Effector CD8-positive, alpha-beta T cell (primary cell): ENCODE data around the gene LETMD1.
A peak's percentile ranks its signal among the peaks of the same experiment; 100 is the strongest.

ENCODE experiments used
- DNase-seq: peaks from one replicate; lab custom pipeline; 2025; lab: John Stamatoyannopoulos, UW

The LETMD1 gene

DNA sequence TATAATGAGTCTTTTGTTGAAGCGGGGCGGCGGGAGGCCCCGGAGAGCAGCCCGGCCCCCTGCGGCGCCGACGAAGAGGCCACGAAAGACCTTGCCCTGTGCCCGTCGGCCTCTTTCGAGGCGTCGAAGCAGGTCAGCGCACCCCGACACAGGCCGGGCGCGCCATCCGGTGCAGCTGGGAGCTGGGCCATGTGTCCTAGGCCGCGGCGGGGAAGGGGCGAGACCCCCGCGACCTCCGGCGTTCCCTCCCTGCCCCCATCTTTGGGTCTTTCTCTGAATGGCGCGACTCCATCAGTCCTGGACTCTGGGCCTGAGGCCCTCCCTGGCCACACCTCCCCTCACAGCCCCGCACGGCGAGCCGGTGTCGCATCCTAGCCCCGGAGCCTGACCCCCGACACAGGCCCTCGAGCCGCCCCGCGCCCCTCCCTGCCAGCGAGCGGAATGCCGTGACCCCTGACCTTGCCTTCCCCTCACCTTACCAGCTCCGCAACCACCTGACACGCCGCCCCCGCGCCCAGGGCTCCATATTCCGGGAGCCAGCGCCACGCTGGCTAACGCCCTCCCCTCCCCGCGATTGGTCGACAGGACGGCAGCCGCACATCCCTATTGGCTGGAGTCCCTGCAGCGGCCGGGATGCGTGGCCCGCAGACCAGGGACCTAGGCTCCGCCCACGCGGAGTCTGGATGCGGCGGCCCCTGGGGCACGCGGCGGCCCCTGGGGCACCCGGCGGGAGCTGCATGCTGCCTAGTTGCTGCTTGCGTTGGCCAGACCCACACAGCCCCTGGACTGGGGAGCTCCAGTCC is 22.1 kb upstream of the LETMD1 start, which contains the start of gene SLC11A2:
TSS of gene SLC11A2 (minus strand) at position 549 of the 803 bp plus-strand sequence. CDS start 15,656 bp downstream, outside the sequence.
- DNase-seq, result peak; percentile 86

DNA sequence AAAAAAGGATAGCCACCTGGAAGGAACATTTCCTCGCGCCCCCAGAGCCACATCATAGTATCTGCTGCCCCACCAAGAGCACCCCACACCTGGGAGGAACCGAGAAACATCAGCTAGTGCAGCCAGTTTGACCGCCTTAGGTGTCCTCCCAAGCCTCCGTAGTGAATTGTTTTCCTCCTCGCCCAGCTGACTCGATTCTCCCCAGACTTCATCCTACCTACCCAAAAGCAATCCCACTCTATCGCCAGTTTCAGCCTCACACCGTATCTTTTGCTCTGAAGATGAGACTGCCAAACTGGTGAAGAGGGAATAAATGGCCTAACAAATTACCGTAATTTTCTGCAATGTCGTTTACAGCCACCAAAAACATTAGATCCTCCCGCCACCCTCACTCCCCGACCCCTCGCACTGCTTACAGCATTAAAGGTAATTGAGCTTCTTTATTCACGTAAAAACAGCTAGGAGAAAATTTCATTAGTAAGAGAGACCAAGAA is 20.7 kb upstream of the LETMD1 start:
- no peak for DNase-seq

DNA sequence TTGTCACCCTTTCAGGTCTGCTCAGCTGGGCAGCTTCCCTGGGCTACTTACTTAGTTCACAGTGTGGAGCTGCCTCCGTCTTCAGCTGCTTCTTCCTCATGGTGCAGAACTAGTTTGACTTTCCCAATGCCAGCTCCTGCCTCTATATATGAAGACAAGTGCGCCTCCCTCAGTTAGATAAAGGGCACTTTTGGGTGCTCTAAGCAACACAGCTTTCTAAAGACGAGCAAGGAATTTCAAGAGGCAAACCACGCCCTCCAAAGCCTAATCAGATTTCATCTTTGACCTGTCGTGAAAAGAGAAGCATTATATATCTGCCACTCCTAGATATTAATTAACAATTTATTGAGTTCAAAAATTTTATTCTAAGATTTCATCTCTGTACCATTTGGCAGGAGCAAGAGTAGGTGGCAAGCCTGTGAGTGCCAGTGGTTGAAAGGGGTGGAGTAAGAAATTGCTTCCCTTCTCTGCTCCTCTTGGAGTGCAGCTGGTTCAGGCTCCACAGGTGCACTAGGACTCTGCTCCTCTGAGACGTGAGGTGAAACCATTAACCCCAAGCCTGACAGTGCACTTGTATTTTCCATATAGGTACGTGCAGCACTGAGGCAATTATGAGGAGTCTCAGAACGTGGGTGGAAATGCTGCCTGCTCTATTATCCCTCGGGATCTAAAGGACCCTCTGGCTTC is 19.9 kb upstream of the LETMD1 start:
- DNase-seq, result no peak

DNA sequence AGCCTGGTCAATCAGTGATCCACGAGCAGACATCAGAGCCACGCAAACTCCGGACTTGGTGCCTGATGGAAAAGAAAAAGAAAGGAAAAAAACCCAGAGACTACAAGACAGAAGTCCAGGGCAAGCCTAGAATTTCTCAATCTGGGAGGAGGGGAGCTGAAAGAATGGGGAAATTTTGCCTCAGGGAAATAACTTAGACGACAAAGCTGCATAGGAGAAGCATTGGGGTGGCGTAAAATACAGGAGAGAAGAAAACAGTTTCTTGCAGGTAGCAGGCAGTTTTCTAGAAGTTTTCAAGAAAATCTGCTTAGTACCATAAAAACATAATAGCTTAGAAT is 19.3 kb upstream of the LETMD1 start:
- DNase-seq, result no peak

DNA sequence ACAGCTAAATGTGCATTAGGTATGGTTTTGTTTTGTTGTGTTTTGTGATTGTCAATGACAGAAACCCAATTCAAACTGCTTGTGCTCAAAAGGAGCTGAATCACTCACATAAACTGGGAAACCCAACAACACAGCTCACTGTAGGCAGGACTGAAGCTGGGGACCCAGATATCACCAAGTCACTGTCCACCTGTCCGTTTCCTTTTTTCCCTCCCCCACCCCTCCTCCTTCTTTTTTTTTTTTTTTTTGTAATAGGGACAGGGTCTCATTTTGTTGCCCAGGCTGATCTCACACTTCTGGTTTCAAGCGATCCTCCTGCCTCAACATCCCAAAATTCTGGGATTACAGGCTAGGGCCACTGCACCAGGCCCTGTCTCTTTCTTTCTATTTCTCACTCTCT is 15.1 kb upstream of the LETMD1 start:
- DNase-seq, result no peak

DNA sequence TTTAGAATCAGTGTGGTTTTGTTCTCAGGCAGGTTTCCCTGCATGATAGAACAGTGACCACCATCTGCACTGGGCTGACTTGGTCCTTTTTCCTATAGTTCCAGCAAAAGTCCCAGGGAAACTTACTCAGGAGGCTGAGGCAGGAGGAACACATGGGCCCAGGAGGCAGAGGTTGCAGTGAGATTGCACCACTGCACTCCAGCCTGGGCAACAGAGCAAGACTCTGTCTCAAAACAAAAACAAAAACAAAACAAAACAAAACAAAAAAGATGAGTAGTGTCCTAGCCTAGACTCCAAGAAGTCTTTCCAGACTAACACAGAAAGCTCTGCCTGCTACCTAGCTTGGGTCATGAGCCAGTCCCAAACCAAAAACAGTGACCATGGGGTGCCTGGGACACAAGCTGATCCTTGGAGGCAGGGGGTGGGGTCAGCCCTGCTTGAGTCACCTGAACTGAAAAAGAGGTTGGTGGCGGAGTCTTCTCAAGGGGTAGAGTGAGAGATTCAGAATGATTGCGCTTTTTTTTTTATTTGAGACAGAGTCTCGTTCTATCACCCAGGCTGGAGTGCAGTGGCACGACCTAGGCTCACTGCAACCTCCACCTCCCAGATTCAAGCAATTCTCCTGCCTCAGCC is 14.6 kb upstream of the LETMD1 start:
- DNase-seq, result no peak

DNA sequence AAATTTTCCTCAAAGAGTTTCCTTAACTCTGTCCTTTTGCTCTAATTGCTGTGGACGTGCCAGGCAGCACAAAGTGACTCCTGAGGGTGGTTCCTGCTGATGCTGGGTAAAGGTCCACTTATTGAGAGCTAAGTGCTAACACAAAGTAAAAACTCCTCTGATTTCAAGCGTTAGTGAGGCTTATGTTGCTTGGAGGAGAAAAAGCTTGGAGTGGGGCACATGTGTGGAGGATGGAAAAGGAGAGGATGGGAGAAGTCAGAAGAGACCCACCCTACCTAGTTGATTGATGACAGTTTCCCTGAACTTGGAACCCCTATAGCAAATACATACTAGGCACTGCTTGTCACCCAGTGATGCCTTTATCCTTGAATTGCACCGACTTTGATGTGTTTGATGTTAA is 11.8 kb upstream of the LETMD1 start:
- no peak for DNase-seq

DNA sequence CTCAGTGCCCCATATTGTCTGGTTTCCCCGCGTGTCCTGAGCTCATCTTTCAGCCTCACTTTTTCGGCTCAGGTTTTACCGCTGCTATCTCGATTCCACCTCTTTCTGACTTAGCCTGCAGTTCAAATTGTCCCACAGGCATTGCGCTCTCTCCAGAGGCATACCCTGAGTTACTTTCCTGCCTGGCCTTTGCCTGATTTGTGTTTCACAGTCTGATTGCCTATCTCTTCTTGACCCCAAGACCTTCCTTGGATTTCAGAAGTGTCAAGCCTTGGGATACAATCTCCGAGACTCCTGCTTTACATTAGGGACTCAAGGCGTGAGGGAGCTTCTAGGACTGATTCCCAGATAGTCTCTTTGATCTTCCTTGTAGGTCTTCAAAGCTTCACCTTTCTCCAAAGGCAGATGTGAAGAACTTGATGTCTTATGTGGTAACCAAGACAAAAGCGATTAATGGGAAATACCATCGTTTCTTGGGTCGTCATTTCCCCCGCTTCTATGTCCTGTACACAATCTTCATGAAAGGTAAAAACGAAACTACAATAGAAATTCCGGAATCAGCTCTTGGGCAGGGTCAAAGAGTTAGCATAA is 629 bp downstream of the LETMD1 start:
- no peak for DNase-seq

DNA sequence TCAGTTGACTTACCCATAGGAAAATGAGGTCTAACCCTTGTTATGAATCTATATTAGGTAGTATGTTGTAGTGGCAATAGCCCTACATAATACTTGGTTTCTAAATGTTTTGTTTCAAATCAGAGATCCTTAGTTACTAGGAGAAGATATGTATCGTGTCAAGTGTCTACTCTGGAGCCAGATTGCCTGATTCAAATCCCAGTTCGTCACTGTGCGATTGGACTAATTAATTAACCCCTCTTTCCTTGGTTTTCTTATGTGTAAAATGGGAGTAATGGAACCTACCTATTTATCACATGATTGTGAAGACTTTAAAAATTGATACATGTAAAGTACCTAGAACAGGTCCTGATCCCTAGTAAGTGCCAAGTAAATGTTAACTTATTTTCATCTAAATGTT is 1.4 kb downstream of the LETMD1 start:
- no peak for DNase-seq

DNA sequence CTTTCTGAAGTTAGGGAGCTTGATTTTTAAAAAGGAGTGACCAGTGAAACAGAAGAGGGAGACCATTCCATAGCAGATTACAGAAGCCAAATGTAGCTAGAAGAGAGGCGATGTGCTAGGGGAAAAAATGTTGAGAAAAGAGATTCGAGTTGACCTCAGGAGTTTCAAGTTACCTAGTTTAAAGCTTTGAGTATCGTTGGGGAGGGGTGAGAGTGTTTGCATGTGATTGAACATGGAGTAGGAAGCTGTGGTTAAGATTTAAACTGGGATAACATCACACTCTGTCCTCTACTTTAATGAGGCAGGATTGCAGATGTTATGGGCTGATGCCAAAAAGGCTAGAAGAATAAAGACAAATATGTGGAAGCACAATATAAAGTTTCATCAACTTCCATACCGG is 3.7 kb downstream of the LETMD1 start:
- DNase-seq, result no peak

DNA sequence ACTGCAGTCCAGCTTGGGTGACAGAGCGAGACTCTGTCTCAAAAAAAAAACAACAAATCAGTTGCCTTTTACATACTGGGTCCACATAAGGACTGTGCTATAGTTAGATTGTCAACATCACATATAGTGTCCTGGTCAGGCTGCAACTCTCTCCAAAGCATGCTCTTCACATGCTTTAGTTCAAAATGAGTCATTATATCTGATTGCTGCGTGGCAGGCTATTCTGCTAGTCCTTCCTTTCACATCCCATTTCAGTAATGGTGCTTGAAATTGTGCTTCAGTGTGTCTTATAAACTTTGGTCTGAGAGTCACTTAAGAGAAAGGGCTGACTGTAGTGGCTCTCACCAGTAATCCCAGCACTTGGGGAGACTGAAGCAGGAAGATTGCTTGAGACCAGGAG is 6.9 kb downstream of the LETMD1 start:
- DNase-seq, result no peak

DNA sequence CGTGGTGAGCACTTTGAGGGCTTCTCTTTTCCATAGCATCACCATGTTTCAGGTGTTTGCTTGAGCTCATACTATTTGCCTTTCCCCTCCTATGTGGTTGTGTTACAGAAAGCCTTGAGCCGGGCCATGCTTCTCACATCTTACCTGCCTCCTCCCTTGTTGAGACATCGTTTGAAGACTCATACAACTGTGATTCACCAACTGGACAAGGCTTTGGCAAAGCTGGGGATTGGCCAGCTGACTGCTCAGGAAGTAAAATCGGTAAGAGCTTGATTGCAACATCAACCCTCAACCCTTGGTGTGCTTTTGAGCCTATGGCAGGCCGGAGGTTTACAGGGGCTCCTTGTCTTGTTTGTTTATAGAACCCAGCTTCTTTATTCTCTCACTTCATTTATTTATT is 8.1 kb downstream of the LETMD1 start:
- no peak for DNase-seq

DNA sequence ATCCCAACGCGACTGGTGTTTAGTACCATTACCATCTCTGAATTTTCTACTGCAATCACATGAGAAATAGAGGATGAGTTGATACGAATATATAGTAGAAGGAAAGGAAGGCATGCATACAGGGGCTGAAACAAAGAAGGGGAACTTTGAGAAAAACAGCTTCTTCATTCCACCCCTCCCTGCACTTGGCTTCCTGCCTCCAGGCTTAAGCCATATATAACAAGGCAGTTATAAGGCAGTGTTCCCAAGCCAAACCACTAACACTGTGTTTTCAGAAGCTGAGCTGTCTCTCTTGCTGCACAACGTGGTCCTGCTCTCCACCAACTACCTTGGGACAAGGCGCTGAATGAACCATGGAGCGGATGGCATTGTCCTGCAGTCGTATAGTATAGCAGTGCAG is 11.0 kb downstream of the LETMD1 start:
- no peak for DNase-seq

DNA sequence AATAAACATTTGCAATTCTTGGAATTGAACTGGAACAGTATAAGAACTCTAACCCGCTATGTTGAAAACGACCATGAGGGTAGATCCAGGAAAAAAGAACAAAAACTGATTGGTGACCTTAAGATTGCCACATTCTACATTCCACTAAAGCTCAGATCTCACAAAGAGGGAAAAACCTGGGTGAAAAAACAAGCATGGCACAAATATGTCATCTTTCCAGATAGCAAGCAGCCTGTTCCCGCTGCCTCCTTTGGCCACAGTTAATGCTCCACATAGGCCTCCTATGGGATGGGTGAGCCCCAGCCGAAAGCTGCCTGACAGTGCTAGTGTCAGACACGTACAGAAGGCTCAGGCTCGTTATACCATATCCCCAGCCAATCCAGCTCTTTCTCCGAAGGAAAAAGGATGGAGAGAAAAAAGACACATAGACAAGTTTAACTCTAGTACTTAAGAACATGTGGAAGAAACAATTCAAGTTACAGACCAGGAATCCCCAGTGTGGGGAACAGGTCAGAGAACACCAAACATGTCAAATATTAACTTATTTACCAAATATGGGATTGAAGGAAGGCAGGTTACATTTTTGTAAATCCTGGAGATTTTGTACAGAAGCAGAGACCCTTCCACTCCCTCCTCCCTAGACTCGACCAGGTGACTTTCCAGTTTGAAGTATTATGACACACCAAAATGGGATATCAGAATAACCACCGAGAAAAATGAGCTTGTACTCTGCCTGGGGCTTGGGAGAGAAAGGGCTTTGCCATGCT is 14.7 kb downstream of the LETMD1 start:
- no peak for DNase-seq

DNA sequence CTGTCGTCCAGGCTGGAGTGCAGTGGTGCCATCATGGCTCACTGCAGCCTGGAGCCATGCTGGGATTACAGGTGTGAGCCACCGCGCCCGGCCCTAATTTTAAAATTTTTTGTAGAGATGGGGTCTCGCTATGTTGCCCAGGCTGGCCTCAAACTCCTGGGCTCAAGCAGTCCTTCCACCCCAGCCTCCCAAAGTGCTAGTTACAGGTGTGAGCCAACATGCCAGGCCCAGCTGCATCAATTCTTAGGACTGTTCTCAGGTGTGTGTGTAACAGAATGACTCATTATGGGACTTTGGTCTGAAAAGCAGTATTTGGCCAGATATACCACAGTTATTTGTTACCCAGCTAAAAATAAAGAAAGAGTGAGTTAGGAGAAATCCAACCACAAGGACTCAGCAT is 17.4 kb downstream of the LETMD1 start:
- DNase-seq, result no peak

DNA sequence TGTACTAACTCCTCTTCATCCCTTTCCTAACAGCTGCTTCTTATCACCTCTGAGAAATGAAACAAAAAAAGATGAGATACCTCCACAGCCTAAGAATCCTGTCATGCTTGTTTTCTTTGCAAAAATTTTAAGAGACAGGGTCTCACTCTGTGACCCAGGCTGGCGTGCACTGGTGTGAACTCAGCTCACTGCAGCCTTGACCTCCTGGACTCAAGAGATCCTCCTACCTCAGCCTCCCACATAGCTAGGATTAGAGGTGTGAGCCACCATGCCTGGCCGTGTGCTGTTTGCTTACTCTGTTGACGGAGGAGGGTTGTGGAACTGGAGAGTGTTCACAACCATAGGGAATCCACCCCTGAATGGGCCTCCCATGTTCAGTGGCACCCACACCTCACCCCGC is 19.1 kb downstream of the LETMD1 start:
- DNase-seq, result no peak

DNA sequence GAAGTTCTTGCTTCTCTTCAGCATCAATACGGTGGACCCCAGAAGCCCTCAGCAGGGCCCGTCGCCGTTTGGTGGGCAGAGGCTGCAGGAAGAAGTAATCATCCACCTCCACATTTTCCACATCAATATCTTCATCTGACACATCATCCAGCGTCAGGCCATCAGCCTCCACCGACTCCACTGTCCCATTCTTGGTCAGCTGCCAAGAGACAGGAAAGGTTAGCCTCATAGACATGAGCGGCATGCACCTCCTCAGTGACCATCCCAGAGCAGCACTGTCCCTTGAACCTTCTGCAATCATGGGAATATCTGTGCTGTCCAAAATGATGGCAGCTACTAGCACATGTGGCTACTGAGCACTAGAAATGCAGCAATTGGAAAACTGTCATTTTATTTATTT is 19.6 kb downstream of the LETMD1 start:
- no peak for DNase-seq

DNA sequence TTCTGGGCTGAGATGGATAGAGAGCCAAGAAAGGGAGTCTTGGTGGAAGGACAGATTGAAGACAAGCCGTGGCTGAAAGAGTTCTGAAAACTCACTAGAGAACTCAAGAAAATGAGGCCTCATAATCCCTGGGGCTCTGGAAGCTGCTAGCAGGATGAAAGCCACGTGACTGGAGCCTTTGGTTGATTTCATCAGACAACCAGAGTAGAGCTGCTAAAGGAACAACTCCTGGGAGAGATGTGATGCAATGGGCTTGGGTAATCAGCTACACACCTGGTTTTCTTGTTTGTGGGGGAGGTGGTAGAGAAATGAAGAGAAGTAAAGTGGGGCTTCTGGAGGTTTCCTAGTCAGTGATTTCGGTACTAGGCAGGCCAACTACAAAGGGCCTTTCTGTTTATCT is 21.9 kb downstream of the LETMD1 start:
- DNase-seq, result no peak

DNA sequence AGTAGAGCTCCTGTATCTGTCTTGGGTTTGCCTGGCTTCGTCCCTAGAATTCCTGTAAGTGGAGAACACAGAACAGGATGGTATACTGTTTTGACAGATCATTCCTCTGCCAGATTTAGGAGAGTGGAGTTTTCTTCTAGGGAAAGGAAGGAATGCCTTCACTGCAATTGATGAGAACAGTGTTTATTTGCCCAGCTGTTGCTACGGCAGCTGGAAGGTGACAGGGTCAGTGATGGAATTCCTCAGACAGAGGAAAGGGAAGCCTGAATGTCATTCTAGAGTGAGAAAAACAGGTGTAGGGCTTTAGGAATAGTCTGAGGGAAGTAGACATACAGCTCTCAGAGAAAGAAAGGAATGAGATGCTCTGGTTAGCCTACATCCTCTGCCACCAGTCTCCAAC is 23.5 kb downstream of the LETMD1 start:
- no peak for DNase-seq

DNA sequence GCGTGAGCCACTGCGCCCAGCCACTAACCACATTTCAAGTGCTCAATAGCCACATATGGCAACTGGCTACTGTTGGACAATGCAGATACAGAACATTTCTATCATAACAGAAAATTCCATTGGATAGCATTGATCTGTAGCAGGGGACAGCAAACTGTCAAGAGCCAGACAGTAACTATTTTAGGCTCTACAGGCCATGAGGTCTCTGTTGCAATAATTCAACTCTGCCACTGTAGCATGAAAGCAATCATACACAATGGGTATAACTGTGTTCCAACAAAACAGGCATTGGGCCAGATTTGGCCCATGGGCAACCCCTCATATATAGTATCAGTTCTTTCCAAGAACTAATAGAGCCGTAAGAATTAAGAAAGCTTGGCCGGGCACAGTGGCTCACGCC is 27.3 kb downstream of the LETMD1 start:
- no peak for DNase-seq

DNA sequence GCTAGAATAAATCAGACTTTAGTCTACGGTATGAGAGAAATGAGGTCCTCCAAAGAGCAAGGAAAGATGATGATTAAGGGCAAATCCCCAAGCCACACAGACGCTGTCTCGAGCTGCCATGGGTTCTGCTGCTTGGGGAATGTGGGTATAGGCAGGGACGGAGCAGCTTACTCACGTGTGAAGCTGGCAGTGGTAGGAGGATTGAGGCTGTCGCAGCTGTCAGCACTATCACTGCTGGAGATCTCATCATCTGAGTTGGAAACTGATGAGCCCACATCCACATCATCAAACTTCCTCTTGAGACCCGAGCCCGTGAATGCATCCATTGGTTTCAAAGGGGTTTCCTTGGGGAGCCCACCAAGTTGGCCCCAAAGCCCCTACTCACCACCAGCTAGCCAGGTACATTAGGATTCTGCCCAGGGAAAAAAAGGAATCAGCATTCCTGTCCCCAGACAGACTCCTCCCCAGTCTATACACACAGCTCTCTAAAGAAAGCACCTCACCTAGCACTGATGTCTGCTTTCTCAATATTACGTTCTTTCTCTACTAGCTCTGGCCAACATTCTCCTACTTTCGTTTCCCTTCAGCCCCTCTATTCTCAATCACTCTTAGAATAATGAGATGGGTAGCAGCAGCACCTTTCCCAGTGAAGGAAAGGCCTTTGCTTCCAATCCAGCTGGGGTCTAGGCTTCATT is 28.3 kb downstream of the LETMD1 start:
- no peak for DNase-seq
